ENCODE results near the gene RHBG.
A peak's percentile ranks its signal among the peaks of the same experiment; 100 is the strongest.

DNA sequence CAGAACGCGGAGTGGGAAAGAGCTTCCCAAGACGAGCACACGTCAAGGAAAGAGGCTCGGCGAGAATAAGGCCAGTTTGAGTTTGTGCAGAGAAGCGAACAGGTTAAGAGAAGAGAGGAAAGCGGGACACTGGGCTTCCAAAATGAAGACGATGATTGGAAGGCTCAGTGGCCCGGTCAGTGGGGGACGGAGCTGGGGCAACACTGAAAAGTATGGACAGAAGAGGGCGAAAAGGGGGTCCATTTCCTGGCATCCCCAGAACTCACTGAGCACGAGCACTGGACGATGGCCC is 31.2 kb upstream of the RHBG start:
- TF ChIP-seq BHLHE40 (IDR thresholded peaks at IDR 0.05; ENCODE audit: low read depth, low read length) = no peak
- TF ChIP-seq, protein P1, sequence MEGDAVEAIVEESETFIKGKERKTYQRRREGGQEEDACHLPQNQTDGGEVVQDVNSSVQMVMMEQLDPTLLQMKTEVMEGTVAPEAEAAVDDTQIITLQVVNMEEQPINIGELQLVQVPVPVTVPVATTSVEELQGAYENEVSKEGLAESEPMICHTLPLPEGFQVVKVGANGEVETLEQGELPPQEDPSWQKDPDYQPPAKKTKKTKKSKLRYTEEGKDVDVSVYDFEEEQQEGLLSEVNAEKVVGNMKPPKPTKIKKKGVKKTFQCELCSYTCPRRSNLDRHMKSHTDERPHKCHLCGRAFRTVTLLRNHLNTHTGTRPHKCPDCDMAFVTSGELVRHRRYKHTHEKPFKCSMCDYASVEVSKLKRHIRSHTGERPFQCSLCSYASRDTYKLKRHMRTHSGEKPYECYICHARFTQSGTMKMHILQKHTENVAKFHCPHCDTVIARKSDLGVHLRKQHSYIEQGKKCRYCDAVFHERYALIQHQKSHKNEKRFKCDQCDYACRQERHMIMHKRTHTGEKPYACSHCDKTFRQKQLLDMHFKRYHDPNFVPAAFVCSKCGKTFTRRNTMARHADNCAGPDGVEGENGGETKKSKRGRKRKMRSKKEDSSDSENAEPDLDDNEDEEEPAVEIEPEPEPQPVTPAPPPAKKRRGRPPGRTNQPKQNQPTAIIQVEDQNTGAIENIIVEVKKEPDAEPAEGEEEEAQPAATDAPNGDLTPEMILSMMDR (conservative IDR thresholded peaks at IDR 0.05; ENCODE audit: low read depth, low read length) = peak; percentile 15; the same call in 1 of the 2 replicates

Measured in IMR-90 (cell line).